Testis (tissue), 3 donors: ENCODE results near the gene IDUA. TPM values are rescaled to one million over a fixed set of nuclear protein-coding genes. Genes with fewer than 3 reads are reported as not detected.

Experiments used
- DNase-seq: peaks from one replicate; pipeline ENCODE4 v3.0.0-alpha.2; 2019
- H3K27ac ChIP-seq, 2 donors: fragments of 200-600 bp; sonication (generic); one replicate each; pipeline ENCODE4 v1.5.1; 2019
- H3K27me3 ChIP-seq: fragments of 200-600 bp; sonication (generic); one replicate; pipeline ENCODE4 v1.5.1; 2019
- H3K36me3 ChIP-seq: fragments of 200-600 bp; sonication (generic); one replicate; pipeline ENCODE4 v1.5.1; 2017; ENCODE audit warnings: low read depth; ENCODE audit errors: missing control alignments
- H3K4me1 ChIP-seq: fragments of 200-600 bp; sonication (generic); one replicate; pipeline ENCODE4 v1.5.1; 2019
- H3K4me3 ChIP-seq, 2 donors: fragments of 200-600 bp; sonication (generic); one replicate each; pipeline ENCODE4 v1.5.1; 2017 to 2019
- H3K9me3 ChIP-seq: fragments of 200-600 bp; sonication (generic); one replicate; pipeline ENCODE4 v1.5.1; 2017
- POLR2A ChIP-seq: fragments of 450-650 bp; IDR thresholded peaks from one replicate; pipeline ENCODE4 v1.6.1; 2017; ENCODE audit warnings: antibody characterized with exemption, mild to moderate bottlenecking, moderate library complexity
- WGBS, 2 donors: methylation state at CpG; one replicate each; pipeline ENCODE4 v1.1.5; 2018; 5-methylcytosine and 5-hydroxymethylcytosine counted together
- intact Hi-C: fragments of 100-400 bp; cut with DNase I; formaldehyde crosslinking; loops from one replicate; pipeline ENCODE4 v1.15.1; 2023; ENCODE audit warnings: low total_unique reads
- polyA plus RNA-seq: library from polyadenylated mRNA; stranded (reverse); fragments of 350-450 nt; fragmentation: Illumina TruSeq; extraction: RNeasy Lipid Tissue Mini Kit (QIAGEN cat#74804); gene quantifications from one replicate; pipeline ENCODE4 v1.2.3, GENCODE V29; 2014; ENCODE audit warnings: low read depth, low replicate concordance; ENCODE audit not compliant: insufficient read depth
- total RNA-seq, 2 donors: library from RNA; depleted of rRNA; stranded (reverse); fragments of >200 nt; gene quantifications; one replicate each; pipeline ENCODE4 v1.2.3, GENCODE V29; 2016
- TF ChIP-seq, protein P1 (sequence below), 3 experiments: fragments of 450-650 bp in 2 of 3; fragments of 200-600 bp in 1 of 3; sonication (generic) in 1 of 3; IDR thresholded peaks; one replicate each; pipeline ENCODE4 v1.5.1; 2016 to 2019; ENCODE audit warnings: antibody characterized with exemption in 3 of 3, mild to moderate bottlenecking in 2 of 3, moderate library complexity in 1 of 3

IDUA gene
- total and polyA plus RNA-seq, 3 donors from 2014 or later = 8.9 to 39.4 (median 35.7) TPM

DNA sequence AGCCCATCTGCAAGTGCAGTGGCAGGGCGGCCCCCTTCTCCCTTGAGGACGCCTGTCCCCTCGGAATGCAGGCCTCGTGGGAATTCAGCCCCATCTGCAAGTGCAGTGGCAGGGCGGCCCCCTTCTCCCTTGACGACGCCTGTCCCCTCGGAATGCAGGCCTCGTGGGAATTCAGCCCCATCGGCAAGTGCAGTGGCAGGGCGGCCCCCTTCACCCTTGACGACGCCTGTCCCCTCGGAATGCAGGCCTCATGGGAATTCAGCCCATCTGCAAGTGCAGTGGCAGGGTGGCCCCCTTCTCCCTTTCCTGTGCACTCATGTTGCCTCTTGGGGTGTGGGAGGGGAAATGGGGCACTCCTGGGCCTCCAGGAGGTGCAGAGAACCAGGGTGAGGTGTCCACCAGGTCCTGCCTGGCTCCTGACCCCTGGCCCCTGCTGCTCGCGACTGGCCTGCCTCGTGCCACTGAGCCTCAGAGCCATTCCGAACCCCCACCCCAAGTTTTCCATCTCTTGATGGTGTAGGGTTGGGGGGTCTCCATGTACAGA lies 13.1 kb downstream of the IDUA start:
- Histone ChIP-seq H3K27ac (no peak overlapping the region), H3K36me3 (no peaks in the 10 kb centered on the region), H3K27me3 (no peaks in the 10 kb centered on the region), H3K4me1 (peaks cover 7% of the 10 kb centered on the region), H3K9me3 (no peaks in the 10 kb centered on the region), H3K4me3 (no peak overlapping the region)
- no peak for TF ChIP-seq POLR2A
- TF ChIP-seq, protein P1, sequence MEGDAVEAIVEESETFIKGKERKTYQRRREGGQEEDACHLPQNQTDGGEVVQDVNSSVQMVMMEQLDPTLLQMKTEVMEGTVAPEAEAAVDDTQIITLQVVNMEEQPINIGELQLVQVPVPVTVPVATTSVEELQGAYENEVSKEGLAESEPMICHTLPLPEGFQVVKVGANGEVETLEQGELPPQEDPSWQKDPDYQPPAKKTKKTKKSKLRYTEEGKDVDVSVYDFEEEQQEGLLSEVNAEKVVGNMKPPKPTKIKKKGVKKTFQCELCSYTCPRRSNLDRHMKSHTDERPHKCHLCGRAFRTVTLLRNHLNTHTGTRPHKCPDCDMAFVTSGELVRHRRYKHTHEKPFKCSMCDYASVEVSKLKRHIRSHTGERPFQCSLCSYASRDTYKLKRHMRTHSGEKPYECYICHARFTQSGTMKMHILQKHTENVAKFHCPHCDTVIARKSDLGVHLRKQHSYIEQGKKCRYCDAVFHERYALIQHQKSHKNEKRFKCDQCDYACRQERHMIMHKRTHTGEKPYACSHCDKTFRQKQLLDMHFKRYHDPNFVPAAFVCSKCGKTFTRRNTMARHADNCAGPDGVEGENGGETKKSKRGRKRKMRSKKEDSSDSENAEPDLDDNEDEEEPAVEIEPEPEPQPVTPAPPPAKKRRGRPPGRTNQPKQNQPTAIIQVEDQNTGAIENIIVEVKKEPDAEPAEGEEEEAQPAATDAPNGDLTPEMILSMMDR (IDR thresholded peaks at IDR 0.05) = no peak
- WGBS, 2 donors = 69 to 81% methylated on average over 5 to 14 of the region's 18 CpGs
- intact Hi-C loops = no loop called here
- no peak for DNase-seq

DNA sequence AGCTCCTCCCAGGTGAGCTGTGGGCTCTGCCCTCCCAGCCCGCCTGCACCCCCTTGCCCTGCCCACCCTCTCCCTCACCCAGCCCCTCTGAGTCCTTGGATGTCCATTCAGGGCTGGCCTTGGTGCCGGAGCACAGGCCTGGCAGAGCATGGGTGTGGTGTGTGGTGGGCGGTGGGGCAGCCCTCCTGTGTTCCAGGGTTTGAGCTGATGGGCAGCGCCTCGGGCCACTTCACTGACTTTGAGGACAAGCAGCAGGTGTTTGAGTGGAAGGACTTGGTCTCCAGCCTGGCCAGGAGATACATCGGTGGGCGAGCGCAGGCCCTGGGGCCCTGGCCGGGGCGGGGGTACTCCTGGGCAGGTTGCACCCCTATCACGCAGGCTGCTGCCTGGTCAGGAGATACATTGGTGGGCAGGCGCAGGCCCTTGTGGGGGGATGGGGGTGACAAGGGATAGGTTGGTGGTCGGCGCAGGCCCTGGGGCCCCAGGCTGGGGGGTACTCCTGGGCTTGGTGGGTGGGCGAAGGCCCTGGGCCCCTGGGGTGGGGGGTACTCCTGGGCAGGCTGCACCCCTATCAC lies 13.9 kb downstream of the IDUA start:
- H3K27ac ChIP-seq = no peak overlapping the region
- intact Hi-C loops = no loop called here
- no peak for TF ChIP-seq POLR2A
- TF ChIP-seq, protein P1 (IDR thresholded peaks at IDR 0.05) = no peak
- no peaks in the 10 kb centered on the region for H3K36me3 ChIP-seq
- peaks cover 7% of the 10 kb centered on the region for H3K4me1 ChIP-seq
- WGBS, 2 donors = 80 to 92% methylated on average over 1 to 15 of the region's 15 CpGs
- no peaks in the 10 kb centered on the region for H3K27me3 ChIP-seq
- H3K4me3 ChIP-seq = no peak overlapping the region
- H3K9me3 ChIP-seq = no peaks in the 10 kb centered on the region
- DNase-seq = no peak

DNA sequence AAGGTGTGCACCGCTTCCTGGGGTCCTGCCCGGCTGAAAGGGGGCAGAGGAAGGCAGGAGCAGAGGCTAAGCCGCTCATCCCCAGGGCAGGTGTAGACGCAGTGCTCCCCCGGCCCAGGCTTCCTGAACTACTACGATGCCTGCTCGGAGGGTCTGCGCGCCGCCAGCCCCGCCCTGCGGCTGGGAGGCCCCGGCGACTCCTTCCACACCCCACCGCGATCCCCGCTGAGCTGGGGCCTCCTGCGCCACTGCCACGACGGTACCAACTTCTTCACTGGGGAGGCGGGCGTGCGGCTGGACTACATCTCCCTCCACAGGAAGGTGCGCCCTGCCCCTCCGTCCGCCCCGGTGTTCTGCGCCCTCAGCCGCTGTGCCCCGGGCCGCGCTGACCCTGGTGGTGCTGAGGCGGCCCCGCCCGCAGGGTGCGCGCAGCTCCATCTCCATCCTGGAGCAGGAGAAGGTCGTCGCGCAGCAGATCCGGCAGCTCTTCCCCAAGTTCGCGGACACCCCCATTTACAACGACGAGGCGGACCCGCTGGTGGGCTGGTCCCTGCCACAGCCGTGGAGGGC lies 14.8 kb downstream of the IDUA start:
- no peaks in the 10 kb centered on the region for H3K27me3 ChIP-seq
- intact Hi-C loops = no loop called here
- WGBS, 2 donors = 26 to 83% methylated on average over 2 to 47 of the region's 48 CpGs
- TF ChIP-seq, protein P1 (IDR thresholded peaks at IDR 0.05) = no peak
- no peak for TF ChIP-seq POLR2A
- no peak overlapping the region for H3K27ac ChIP-seq
- H3K36me3 ChIP-seq = no peaks in the 10 kb centered on the region
- no peak for DNase-seq
- no peaks in the 10 kb centered on the region for H3K9me3 ChIP-seq
- peaks cover 7% of the 10 kb centered on the region for H3K4me1 ChIP-seq
- H3K4me3 ChIP-seq = peak overlapping the region; percentile 12 to 44

DNA sequence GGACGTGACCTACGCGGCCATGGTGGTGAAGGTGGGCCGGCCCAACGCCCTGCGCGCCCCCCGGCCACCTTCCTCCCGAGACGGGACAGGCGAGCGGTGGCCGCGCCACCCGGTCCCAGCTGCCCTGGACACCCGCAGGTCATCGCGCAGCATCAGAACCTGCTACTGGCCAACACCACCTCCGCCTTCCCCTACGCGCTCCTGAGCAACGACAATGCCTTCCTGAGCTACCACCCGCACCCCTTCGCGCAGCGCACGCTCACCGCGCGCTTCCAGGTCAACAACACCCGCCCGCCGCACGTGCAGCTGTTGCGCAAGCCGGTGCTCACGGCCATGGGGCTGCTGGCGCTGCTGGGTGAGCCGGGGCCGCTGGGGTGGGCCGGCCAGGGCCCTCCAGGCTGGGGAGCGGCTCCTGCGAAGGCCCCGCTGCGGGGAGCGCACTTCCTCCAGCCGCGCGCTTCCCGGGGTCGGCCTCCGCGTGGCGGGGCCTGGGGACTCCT lies 15.3 kb downstream of the IDUA start:
- peaks cover 7% of the 10 kb centered on the region for H3K4me1 ChIP-seq
- peak overlapping the region; percentile 12 to 44 for H3K4me3 ChIP-seq
- DNase-seq = peak; percentile 41
- H3K27ac ChIP-seq = no peak overlapping the region
- H3K27me3 ChIP-seq = no peaks in the 10 kb centered on the region
- WGBS, 2 donors = 0 to 7% methylated on average over 12 to 48 of the region's 54 CpGs
- H3K36me3 ChIP-seq = no peaks in the 10 kb centered on the region
- no peaks in the 10 kb centered on the region for H3K9me3 ChIP-seq
- intact Hi-C loops = no loop called here
- no peak for TF ChIP-seq POLR2A
- TF ChIP-seq, protein P1 (IDR thresholded peaks at IDR 0.05) = no peak
